22Rv1 (cell line): ENCODE data around the gene KCNQ5.

Source experiments
- H3K27ac ChIP-seq: fragments of 450-650 bp; 2 replicates; pipeline ENCODE4 v1.5.1; 2017
- ZFX ChIP-seq: fragments of 450-650 bp; IDR thresholded peaks from 2 replicates; pipeline ENCODE4 v1.6.1; 2017; ENCODE audit warnings: antibody characterized with exemption, borderline replicate concordance
- TF ChIP-seq, protein P1 (sequence below): fragments of 450-650 bp; IDR thresholded peaks from 2 replicates; pipeline ENCODE4 v1.5.1; 2017; ENCODE audit warnings: mild to moderate bottlenecking

The KCNQ5 gene

DNA sequence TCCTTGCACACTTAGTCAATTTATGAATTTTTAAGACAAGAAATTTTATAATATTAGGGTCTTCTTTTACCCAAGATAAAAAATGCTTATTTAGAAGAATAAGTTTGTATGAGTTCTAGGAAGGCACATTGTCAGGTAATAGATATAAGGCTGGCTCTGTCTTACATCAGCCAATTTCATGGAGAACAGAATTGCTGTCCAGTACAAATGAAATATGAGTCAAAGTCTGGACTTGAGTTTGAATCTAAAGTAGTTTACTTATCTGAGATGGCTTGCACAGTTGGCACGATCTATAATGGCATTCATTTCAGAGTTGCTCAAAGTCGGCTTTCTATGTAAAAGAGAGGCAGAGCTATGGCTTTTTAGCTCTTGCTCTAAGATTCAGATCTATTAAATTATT lies 228.2 kb downstream of the KCNQ5 start:
- TF ChIP-seq, protein P1, sequence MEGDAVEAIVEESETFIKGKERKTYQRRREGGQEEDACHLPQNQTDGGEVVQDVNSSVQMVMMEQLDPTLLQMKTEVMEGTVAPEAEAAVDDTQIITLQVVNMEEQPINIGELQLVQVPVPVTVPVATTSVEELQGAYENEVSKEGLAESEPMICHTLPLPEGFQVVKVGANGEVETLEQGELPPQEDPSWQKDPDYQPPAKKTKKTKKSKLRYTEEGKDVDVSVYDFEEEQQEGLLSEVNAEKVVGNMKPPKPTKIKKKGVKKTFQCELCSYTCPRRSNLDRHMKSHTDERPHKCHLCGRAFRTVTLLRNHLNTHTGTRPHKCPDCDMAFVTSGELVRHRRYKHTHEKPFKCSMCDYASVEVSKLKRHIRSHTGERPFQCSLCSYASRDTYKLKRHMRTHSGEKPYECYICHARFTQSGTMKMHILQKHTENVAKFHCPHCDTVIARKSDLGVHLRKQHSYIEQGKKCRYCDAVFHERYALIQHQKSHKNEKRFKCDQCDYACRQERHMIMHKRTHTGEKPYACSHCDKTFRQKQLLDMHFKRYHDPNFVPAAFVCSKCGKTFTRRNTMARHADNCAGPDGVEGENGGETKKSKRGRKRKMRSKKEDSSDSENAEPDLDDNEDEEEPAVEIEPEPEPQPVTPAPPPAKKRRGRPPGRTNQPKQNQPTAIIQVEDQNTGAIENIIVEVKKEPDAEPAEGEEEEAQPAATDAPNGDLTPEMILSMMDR, result no peak
- no peak for TF ChIP-seq ZFX
- no peak overlapping the region for H3K27ac ChIP-seq

DNA sequence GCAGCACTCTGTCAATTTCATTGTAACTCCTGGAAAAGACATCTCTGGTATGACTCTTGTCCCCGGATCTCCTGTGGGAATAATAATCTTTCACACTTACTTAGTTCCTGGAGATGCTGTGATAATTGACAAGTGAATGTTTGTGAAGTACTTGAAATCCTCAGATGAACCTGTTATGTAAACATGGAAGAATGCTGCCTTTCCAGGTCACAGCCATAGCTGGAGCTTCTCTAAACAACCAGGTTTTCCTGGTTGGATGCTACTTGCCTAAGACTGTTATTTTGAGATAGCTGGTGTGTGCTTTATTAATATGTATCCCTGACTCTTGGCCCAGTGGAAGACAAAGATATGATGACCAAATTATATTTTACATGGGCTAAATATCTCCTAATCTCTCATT lies 228.6 kb downstream of the KCNQ5 start:
- H3K27ac ChIP-seq, result no peak overlapping the region
- TF ChIP-seq ZFX, result no peak
- TF ChIP-seq, protein P1, result no peak

GRCh38 chr6:72855471-72855870 lies 233.6 kb downstream of the KCNQ5 start:
- no peak overlapping the region for H3K27ac ChIP-seq
- TF ChIP-seq, protein P1, result no peak
- no peak for TF ChIP-seq ZFX

DNA sequence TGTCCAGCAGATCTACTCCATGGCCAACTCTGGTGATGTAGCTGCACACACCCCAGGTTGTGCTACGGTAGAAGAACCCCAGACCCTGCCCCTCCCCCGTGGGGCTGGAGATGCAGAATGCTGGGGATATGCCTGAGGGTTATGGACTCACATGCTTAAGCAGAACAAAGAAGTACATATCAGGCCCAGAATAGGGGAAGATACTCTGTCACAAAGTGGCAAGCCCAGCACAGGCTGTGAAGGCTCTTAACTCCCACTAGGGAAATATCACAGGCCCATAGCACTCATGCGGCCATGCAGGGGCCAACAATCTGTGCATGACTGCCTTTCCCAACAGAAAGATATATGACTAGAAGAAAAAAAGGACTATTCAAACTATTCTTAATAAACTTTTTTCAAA lies 234.9 kb downstream of the KCNQ5 start:
- no peak for TF ChIP-seq ZFX
- TF ChIP-seq, protein P1, result no peak
- no peak overlapping the region for H3K27ac ChIP-seq

DNA sequence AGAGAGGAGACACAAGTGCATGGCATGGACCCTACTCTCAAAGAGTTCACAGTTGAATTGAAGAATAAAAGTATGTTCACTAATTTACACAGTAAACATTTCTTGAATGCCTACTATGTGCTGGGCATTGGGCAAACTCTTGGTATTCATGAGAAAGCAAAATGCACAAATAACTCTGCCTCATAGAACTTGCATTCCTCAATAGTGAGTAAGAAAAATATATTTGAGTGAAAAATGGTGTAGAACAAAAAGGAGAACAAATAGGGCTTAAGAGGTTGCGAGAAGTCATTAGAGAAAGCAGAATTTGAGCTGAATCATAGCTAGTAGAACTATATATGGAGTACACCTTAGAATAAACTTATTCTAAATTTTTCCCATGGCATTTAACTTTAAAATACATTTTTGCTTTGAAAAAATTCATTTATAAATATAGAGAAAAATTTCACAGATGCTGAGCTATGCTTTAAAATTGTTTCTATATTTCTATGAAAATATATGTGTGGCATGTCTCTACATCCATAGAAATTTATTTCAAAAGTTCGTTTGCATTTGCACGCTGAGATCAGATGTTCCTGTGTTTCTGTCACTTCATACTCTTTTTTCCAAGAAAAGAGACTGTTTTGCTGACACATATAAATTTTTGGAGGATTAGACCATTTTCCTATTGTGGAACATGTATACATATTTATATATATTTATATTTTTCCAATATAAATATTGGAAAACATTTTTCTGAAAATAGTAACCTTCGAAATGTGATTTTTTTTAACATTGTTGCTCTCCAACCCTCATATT lies 236.1 kb downstream of the KCNQ5 start:
- TF ChIP-seq, protein P1, result no peak
- no peak for TF ChIP-seq ZFX
- H3K27ac ChIP-seq, result no peak overlapping the region

GRCh38 chr6:72861059-72861458 lies 239.2 kb downstream of the KCNQ5 start:
- H3K27ac ChIP-seq, result no peak overlapping the region
- TF ChIP-seq, protein P1, result no peak
- TF ChIP-seq ZFX, result no peak

GRCh38 chr6:72861935-72862432 lies 240.1 kb downstream of the KCNQ5 start:
- no peak overlapping the region for H3K27ac ChIP-seq
- no peak for TF ChIP-seq ZFX
- TF ChIP-seq, protein P1, result no peak
